CD14-positive monocyte (primary cell): ENCODE data around the gene CD200. TPM values are rescaled to one million over a fixed set of nuclear protein-coding genes. Genes with fewer than 3 reads are reported as not detected.
A peak's percentile ranks its signal among the peaks of the same experiment; 100 is the strongest.

Experiments
- DNase-seq, 3 donors: peaks; one replicate each; pipeline ENCODE4 v3.0.0-alpha.2; 2011 to 2022
- H2AFZ ChIP-seq: 2 replicates; pipeline ENCODE4 v1.6.0; 2012; ENCODE audit warnings: mild to moderate bottlenecking, low read depth, low read length, inconsistent platforms; ENCODE audit not compliant: insufficient read depth, poor library complexity, severe bottlenecking
- H3K27ac ChIP-seq, 2 donors: 1 replicate in 1 of 2; 2 replicates in 1 of 2; pipeline ENCODE4 v1.5.1; 2012 to 2013; ENCODE audit warnings: low read length in 2 of 2, control low read depth in 1 of 2, inconsistent platforms in 1 of 2, low read depth in 1 of 2, mild to moderate bottlenecking in 1 of 2
- H3K27me3 ChIP-seq, 2 donors: one replicate each; pipeline versions ENCODE4 v1.6.0 to v1.6.1; 2011 to 2013; ENCODE audit warnings: low read length in 2 of 2; ENCODE audit not compliant: control insufficient read depth in 2 of 2, insufficient read depth in 2 of 2
- H3K36me3 ChIP-seq, 2 donors: replicated peaks in 1 of 2; 1 replicate in 1 of 2; 2 replicates in 1 of 2; pipeline versions ENCODE4 v1.5.1 to v1.6.1; 2012 to 2013; ENCODE audit warnings: low read length in 2 of 2, control low read depth in 1 of 2, inconsistent platforms in 1 of 2, mild to moderate bottlenecking in 1 of 2; ENCODE audit not compliant: insufficient read depth in 2 of 2, control insufficient read depth in 1 of 2
- H3K4me1 ChIP-seq, 2 donors: 1 replicate in 1 of 2; 2 replicates in 1 of 2; pipeline versions ENCODE4 v1.5.1 to v1.6.1; 2012 to 2013; ENCODE audit warnings: low read length in 2 of 2, control low read depth in 1 of 2, inconsistent platforms in 1 of 2, mild to moderate bottlenecking in 1 of 2, moderate library complexity in 1 of 2; ENCODE audit not compliant: insufficient read depth in 2 of 2, control insufficient read depth in 1 of 2
- H3K4me2 ChIP-seq: replicated peaks from 2 replicates; pipeline ENCODE3; 2012; ENCODE audit warnings: low read length, moderate library complexity, mild to moderate bottlenecking; ENCODE audit not compliant: poor library complexity, severe bottlenecking; ENCODE audit errors: extremely low read depth
- H3K4me3 ChIP-seq, 3 experiments: fragments of 200-600 bp in 1 of 3; sonication (generic) in 1 of 3; replicated peaks in 1 of 3; 1 replicate in 2 of 3; 2 replicates in 1 of 3; pipeline ENCODE4 v1.5.1; 2011 to 2013; ENCODE audit warnings: low read length in 3 of 3, mild to moderate bottlenecking in 3 of 3, control low read depth in 2 of 3, low read depth in 2 of 3, inconsistent platforms in 1 of 3, moderate library complexity in 1 of 3
- H3K79me2 ChIP-seq: 2 replicates; pipeline ENCODE4 v1.6.0; 2012; ENCODE audit warnings: mild to moderate bottlenecking, control low read depth, inconsistent platforms, low read length, moderate library complexity; ENCODE audit not compliant: insufficient read depth
- H3K9ac ChIP-seq: 2 replicates; pipeline ENCODE4 v1.6.0; 2017; ENCODE audit warnings: low read length, mild to moderate bottlenecking; ENCODE audit not compliant: insufficient read depth, poor library complexity, severe bottlenecking
- H3K9me3 ChIP-seq, 2 donors: replicated peaks in 1 of 2; 1 replicate in 1 of 2; 2 replicates in 1 of 2; pipeline versions ENCODE4 v1.5.1 to v1.6.1; 2012 to 2013; ENCODE audit warnings: low read length in 2 of 2, control low read depth in 1 of 2; ENCODE audit not compliant: control insufficient read depth in 1 of 2, insufficient read depth in 1 of 2
- H4K20me1 ChIP-seq: 2 replicates; pipeline ENCODE4 v1.6.0; 2012; ENCODE audit warnings: mild to moderate bottlenecking, low read length, control low read depth, moderate library complexity; ENCODE audit not compliant: insufficient read depth
- H3K27ac Mint-ChIP-seq, 7 donors: one replicate each; pipeline ENCODE4 v1.8.0; 2020; ENCODE audit warnings: mild to moderate bottlenecking in 7 of 7, mixed read lengths in 7 of 7, moderate library complexity in 6 of 7, inconsistent platforms in 2 of 7
- H3K27me3 Mint-ChIP-seq, 3 donors: one replicate each; pipeline ENCODE4 v1.8.0; 2021 to 2022; ENCODE audit warnings: low read depth in 3 of 3, mild to moderate bottlenecking in 3 of 3, mixed read lengths in 3 of 3, moderate library complexity in 3 of 3, inconsistent platforms in 1 of 3
- H3K36me3 Mint-ChIP-seq, 2 donors: one replicate each; pipeline ENCODE4 v1.8.0; 2020; ENCODE audit warnings: mixed read lengths in 2 of 2, inconsistent platforms in 1 of 2, mild to moderate bottlenecking in 1 of 2
- H3K4me1 Mint-ChIP-seq: one replicate; pipeline ENCODE4 v1.8.0; 2020; ENCODE audit warnings: mild to moderate bottlenecking, mixed read lengths
- H3K4me3 Mint-ChIP-seq, 2 donors: one replicate each; pipeline ENCODE4 v1.8.0; 2020; ENCODE audit warnings: mild to moderate bottlenecking in 2 of 2, mixed read lengths in 2 of 2, moderate library complexity in 1 of 2
- H3K9me3 Mint-ChIP-seq, 7 donors: one replicate each; pipeline ENCODE4 v1.8.0; 2020 to 2022; ENCODE audit warnings: mixed read lengths in 7 of 7, mild to moderate bottlenecking in 6 of 7, moderate library complexity in 6 of 7, inconsistent platforms in 2 of 7
- WGBS: methylation state at CpG from one replicate; pipeline ENCODE4 v1.1.5; 2013; ENCODE audit warnings: missing lambda C conversion rate; ENCODE audit not compliant: insufficient coverage; 5-methylcytosine and 5-hydroxymethylcytosine counted together
- intact Hi-C, 2 donors: fragments of 100-400 bp; cut with micrococcal nuclease; formaldehyde crosslinking; loops; one replicate each; pipeline versions ENCODE4 v1.15.0 to v1.15.1; 2023
- polyA plus RNA-seq, 3 donors: library from polyadenylated mRNA; depleted of rRNA in 1 of 3; unstranded in 2 of 3; stranded (reverse) in 1 of 3; fragments of 300-500 nt in 2 of 3; fragments of >200 nt in 1 of 3; fragmentation: Illumina TruSeq in 2 of 3; gene quantifications; 1 replicate in 2 of 3; 2 replicates in 1 of 3; pipeline ENCODE4 v1.2.3, GENCODE V29; 2012 to 2021
- TF ChIP-seq, protein P1 (sequence below): fragments of 200-600 bp; IDR thresholded peaks from one replicate; pipeline ENCODE4 v1.8.0; 2022; ENCODE audit warnings: antibody characterized with exemption, mild to moderate bottlenecking

The CD200 gene
- polyA plus RNA-seq, 3 donors: 0.12 to 0.13 TPM; not detected in 1

DNA sequence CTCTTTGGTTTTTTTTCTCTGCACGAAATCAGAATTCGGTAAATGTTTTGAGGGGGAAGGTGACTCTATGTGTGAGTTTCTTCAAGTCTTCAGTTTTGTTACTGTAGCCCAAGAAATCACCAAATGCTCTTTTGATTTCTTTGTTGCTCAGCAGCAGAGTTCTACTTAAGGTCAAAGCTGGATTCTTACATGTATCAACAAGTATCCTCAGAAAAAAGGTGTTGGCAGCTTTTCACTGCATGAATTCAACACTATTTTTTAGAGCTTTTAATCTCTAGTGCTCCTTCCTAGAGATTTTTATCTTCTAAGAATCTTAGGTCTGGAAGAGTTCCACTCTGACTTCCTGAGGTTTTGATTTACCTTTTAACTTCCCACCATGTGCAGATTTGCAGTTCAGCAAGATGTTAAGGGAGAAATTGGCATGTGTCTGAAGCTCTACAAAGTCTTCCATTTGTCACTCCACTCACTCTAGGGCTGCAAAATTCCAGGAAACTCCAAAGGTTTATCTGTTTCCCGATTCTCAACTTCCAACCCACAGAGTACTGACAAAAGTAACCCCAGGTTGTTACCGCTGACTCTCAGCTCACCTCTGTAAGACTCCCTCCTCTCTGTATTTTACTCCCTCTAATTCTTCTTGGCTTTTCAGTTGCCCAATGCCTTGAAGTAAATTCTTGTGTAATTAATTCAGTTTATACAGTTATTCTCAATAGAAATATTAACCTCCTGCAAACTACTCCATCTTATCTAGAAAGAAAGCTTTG is 13.3 kb upstream of the CD200 start:
- no peak for DNase-seq
- Histone ChIP-seq H3K36me3 (no peaks in the 10 kb centered on the region), H4K20me1 (no peaks in the 10 kb centered on the region), H3K27ac (no peak overlapping the region), H3K79me2 (no peaks in the 10 kb centered on the region), H3K4me3 (no peak overlapping the region), H3K9me3 (peaks cover 0 to 4% of the 10 kb centered on the region in 2 donors), H2AFZ (no peak overlapping the region), H3K4me2 (no peak overlapping the region), H3K9ac (no peak overlapping the region), H3K27me3 (no peaks in the 10 kb centered on the region), H3K4me1 (peaks cover 7 to 14% of the 10 kb centered on the region in 2 donors)
- H3K4me1 Mint-ChIP-seq: peaks cover 18% of the 10 kb centered on the region
- TF ChIP-seq, protein P1, sequence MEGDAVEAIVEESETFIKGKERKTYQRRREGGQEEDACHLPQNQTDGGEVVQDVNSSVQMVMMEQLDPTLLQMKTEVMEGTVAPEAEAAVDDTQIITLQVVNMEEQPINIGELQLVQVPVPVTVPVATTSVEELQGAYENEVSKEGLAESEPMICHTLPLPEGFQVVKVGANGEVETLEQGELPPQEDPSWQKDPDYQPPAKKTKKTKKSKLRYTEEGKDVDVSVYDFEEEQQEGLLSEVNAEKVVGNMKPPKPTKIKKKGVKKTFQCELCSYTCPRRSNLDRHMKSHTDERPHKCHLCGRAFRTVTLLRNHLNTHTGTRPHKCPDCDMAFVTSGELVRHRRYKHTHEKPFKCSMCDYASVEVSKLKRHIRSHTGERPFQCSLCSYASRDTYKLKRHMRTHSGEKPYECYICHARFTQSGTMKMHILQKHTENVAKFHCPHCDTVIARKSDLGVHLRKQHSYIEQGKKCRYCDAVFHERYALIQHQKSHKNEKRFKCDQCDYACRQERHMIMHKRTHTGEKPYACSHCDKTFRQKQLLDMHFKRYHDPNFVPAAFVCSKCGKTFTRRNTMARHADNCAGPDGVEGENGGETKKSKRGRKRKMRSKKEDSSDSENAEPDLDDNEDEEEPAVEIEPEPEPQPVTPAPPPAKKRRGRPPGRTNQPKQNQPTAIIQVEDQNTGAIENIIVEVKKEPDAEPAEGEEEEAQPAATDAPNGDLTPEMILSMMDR: no peak
- H3K4me3 Mint-ChIP-seq: no peak overlapping the region
- H3K9me3 Mint-ChIP-seq: peaks cover 0 to 8% (median 4%) of the 10 kb centered on the region in 7 donors
- no peaks in the 10 kb centered on the region for H3K36me3 Mint-ChIP-seq
- H3K27me3 Mint-ChIP-seq: no peaks in the 10 kb centered on the region
- intact Hi-C loops: no loop called here
- 92% methylated on average over 2 of the region's 4 CpGs for WGBS
- H3K27ac Mint-ChIP-seq: no peak overlapping the region

DNA sequence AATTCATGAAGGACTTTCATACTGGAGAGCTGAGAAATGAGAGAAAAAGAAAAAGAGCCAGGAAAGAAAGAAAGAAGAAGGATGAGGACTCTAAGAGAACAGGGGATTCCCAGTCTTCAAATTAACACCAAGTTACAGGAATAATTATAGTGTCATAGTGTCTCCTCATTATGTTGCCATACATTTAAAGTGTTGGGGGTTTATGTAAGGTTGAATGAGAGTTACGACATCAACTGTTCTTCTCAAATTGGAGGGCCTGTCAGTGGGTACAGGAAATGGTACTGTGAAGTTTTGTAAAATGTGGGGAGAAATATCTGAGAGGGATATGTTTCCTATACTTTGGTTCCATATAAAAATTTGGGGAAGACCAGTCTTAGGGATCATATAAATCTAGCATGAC is 12.3 kb upstream of the CD200 start:
- H3K27me3 Mint-ChIP-seq: no peaks in the 10 kb centered on the region
- H3K9ac ChIP-seq: no peak overlapping the region
- no peak overlapping the region for H3K4me2 ChIP-seq
- peak overlapping the region in 1 of 7 donors; percentile 32 for H3K27ac Mint-ChIP-seq
- no peaks in the 10 kb centered on the region for H4K20me1 ChIP-seq
- peaks cover 12% of the 10 kb centered on the region for H3K4me1 Mint-ChIP-seq
- peaks cover 2 to 9% of the 10 kb centered on the region in 2 donors for H3K4me1 ChIP-seq
- 0% methylated on average over 1 of the region's 1 CpG for WGBS
- no peak overlapping the region for H3K4me3 Mint-ChIP-seq
- no peaks in the 10 kb centered on the region for H3K36me3 Mint-ChIP-seq
- H3K27ac ChIP-seq: no peak overlapping the region
- H2AFZ ChIP-seq: no peak overlapping the region
- no peaks in the 10 kb centered on the region for H3K36me3 ChIP-seq
- H3K9me3 ChIP-seq: peaks cover 0 to 4% of the 10 kb centered on the region in 2 donors
- intact Hi-C loops: no loop called here
- TF ChIP-seq, protein P1: no peak
- H3K27me3 ChIP-seq: no peaks in the 10 kb centered on the region
- H3K4me3 ChIP-seq: no peak overlapping the region
- H3K9me3 Mint-ChIP-seq: peaks cover 0 to 8% (median 4%) of the 10 kb centered on the region in 7 donors
- peak in 2 of 3 donors; percentile 18 to 34 for DNase-seq
- no peaks in the 10 kb centered on the region for H3K79me2 ChIP-seq
